ENCODE measurements around the gene ERVH48-1.
"Not testable (repeated sequence)": the region's sequence is repeated elsewhere in the genome, so short reads cannot be mapped to it uniquely, and the experiment has no call there.

ERVH48-1 gene

DNA sequence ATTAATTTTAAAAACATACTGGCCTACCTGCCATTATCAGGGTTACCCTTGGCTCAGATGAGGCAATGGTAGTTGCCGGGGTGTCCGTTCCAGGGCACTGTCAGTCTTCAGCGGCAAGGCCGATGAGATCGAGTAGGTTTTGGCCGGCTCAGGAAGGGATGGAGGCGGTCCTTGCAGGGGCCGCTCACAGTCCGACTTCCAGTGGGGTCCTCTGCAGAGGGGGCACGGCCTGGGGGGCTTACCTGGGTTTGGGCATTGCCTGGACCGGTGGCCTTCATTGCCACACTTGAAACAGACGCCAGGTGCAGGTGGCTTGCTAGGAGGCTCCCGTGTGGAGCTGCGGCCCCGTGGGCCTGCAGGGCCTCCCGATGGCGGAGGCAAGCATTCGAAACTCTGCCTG, 2.5 kb downstream of the ERVH48-1 start:
- Histone ChIP-seq H3K36me3 (ENCODE audit: insufficient read depth, low read length) (no peaks in the 10 kb centered on the region), H3K4me1 (ENCODE audit: insufficient read depth, low read length) (peaks cover 7% of the 10 kb centered on the region), H3K9ac (ENCODE audit: low read length) (no peak overlapping the region), H3K27me3 (ENCODE audit: control insufficient read depth in 1 of 2, insufficient read depth in 2 of 2, low read length in 2 of 2) (no peaks in the 10 kb centered on the region), H3K27ac (ENCODE audit: low read depth, low read length) (no peak overlapping the region), H3K4me3 (ENCODE audit: low read depth in 1 of 2, low read length in 2 of 2) (no peak overlapping the region), H3K9me3 (ENCODE audit: low read length) (no peaks in the 10 kb centered on the region)

DNA sequence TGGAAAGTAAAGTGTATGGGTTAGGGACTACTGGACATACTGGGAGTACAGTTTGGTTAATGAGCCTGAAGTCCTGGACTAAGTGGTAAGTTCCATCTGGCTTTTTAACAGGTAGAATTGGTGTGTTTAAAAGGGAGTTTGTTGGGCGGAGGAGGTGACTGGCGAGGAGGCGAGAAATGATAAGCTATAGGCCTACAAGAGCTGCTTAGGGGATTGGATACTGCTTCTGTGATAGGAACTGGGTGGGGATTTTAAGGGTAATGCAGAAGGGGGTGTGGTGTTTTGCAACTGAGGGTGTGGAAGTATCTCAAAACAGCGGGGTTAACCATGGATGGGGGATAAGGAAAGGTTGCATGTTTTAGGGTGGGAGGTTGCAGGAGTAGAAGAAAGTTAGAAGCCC, 3.5 kb downstream of the ERVH48-1 start:
- Histone ChIP-seq H3K9me3 (ENCODE audit: low read length) (no peaks in the 10 kb centered on the region), H3K4me3 (ENCODE audit: low read depth in 1 of 2, low read length in 2 of 2) (no peak overlapping the region), H3K27ac (ENCODE audit: low read depth, low read length) (no peak overlapping the region), H3K9ac (ENCODE audit: low read length) (no peak overlapping the region), H3K36me3 (ENCODE audit: insufficient read depth, low read length) (no peaks in the 10 kb centered on the region), H3K4me1 (ENCODE audit: insufficient read depth, low read length) (peaks cover 7% of the 10 kb centered on the region), H3K27me3 (ENCODE audit: control insufficient read depth in 1 of 2, insufficient read depth in 2 of 2, low read length in 2 of 2) (no peaks in the 10 kb centered on the region)

DNA sequence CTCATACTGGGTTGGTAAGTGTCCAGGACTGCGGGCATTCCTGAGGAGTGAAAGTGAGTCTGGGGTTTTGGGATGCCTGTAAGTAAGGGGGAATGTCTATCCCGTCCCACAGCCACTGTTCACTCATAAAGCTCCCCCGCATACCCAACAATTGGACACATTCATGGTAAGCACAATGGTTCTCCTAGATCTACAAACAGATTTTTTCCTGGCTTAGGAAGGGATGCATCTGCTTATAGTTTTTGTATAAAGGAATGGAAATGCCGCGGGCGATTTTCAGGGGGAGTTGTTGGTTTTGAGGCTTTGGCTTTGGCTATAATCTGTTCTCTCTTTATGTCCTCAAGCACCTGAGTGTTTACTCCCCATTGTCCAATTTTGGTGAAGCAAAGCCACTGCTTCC, 7.1 kb downstream of the ERVH48-1 start:
- H3K9ac ChIP-seq (ENCODE audit: low read length) = no peak overlapping the region
- H3K27me3 ChIP-seq (ENCODE audit: control insufficient read depth in 1 of 2, insufficient read depth in 2 of 2, low read length in 2 of 2) = no peaks in the 10 kb centered on the region
- peaks cover under 1% of the 10 kb centered on the region for H3K4me1 ChIP-seq (ENCODE audit: insufficient read depth, low read length)
- no peaks in the 10 kb centered on the region for H3K36me3 ChIP-seq (ENCODE audit: insufficient read depth, low read length)
- no peaks in the 10 kb centered on the region for H3K9me3 ChIP-seq (ENCODE audit: low read length)
- no peak overlapping the region for H3K27ac ChIP-seq (ENCODE audit: low read depth, low read length)
- no peak overlapping the region for H3K4me3 ChIP-seq (ENCODE audit: low read depth in 1 of 2, low read length in 2 of 2)

- no peak overlapping the region for H3K27ac ChIP-seq (ENCODE audit: low read depth, low read length)
- no peaks in the 10 kb centered on the region for H3K4me1 ChIP-seq (ENCODE audit: insufficient read depth, low read length)
- H3K9me3 ChIP-seq (ENCODE audit: low read length) = no peaks in the 10 kb centered on the region
- H3K4me3 ChIP-seq (ENCODE audit: low read depth in 1 of 2, low read length in 2 of 2) = no peak overlapping the region
- H3K27me3 ChIP-seq (ENCODE audit: control insufficient read depth in 1 of 2, insufficient read depth in 2 of 2, low read length in 2 of 2) = no peaks in the 10 kb centered on the region
- H3K36me3 ChIP-seq (ENCODE audit: insufficient read depth, low read length) = peaks cover 21% of the 10 kb centered on the region
- H3K9ac ChIP-seq (ENCODE audit: low read length) = no peak overlapping the region
Observed at GRCh38 chr21:42913476-42913875, 12.0 kb downstream of the ERVH48-1 start.

GRCh38 chr21:42911920-42912319, 13.5 kb downstream of the ERVH48-1 start:
- peaks cover 27% of the 10 kb centered on the region for H3K36me3 ChIP-seq (ENCODE audit: insufficient read depth, low read length)

GRCh38 chr21:42908484-42908883, 16.9 kb downstream of the ERVH48-1 start:
- not testable (repeated sequence) for H3K27ac ChIP-seq (ENCODE audit: low read depth, low read length); H3K9me3 ChIP-seq (ENCODE audit: low read length); H3K27me3 ChIP-seq (ENCODE audit: control insufficient read depth in 1 of 2, insufficient read depth in 2 of 2, low read length in 2 of 2); H3K9ac ChIP-seq (ENCODE audit: low read length); H3K4me3 ChIP-seq (ENCODE audit: low read depth in 1 of 2, low read length in 2 of 2); H3K4me1 ChIP-seq (ENCODE audit: insufficient read depth, low read length)
- H3K36me3 ChIP-seq (ENCODE audit: insufficient read depth, low read length) = peaks cover 52% of the 10 kb centered on the region

More at GRCh38 chr21:42911920-42912319, 13.5 kb downstream of the ERVH48-1 start:
- not testable (repeated sequence) for H3K4me1 ChIP-seq (ENCODE audit: insufficient read depth, low read length); H3K27me3 ChIP-seq (ENCODE audit: control insufficient read depth in 1 of 2, insufficient read depth in 2 of 2, low read length in 2 of 2); H3K9ac ChIP-seq (ENCODE audit: low read length); H3K4me3 ChIP-seq (ENCODE audit: low read depth in 1 of 2, low read length in 2 of 2); H3K9me3 ChIP-seq (ENCODE audit: low read length); H3K27ac ChIP-seq (ENCODE audit: low read depth, low read length)

DNA sequence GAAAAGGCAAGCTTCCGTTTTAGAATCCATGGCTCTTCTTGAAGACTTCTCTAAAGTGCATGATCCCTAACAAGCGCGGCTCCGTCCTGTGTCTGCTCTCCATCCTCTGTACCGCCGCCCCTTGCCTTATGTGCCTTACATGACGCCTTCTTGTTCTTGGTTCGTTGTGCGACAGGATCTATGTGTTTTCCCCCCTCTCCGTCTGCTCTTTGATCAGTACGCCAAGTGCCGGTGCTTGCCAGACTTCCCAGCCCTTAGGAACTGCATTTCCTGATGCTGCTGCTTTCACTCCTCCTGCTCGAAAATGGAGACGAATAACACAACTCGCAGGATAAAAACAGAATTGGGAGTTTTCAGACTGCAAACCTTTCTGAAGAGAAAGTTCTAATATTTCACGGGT, 19.2 kb downstream of the ERVH48-1 start:
- H3K36me3 ChIP-seq (ENCODE audit: insufficient read depth, low read length) = peaks cover 61% of the 10 kb centered on the region
- no peaks in the 10 kb centered on the region for H3K4me1 ChIP-seq (ENCODE audit: insufficient read depth, low read length)
- no peak overlapping the region for H3K9ac ChIP-seq (ENCODE audit: low read length)
- no peak overlapping the region for H3K27ac ChIP-seq (ENCODE audit: low read depth, low read length)
- H3K9me3 ChIP-seq (ENCODE audit: low read length) = no peaks in the 10 kb centered on the region
- no peaks in the 10 kb centered on the region for H3K27me3 ChIP-seq (ENCODE audit: control insufficient read depth in 1 of 2, insufficient read depth in 2 of 2, low read length in 2 of 2)
- H3K4me3 ChIP-seq (ENCODE audit: low read depth in 1 of 2, low read length in 2 of 2) = no peak overlapping the region

DNA sequence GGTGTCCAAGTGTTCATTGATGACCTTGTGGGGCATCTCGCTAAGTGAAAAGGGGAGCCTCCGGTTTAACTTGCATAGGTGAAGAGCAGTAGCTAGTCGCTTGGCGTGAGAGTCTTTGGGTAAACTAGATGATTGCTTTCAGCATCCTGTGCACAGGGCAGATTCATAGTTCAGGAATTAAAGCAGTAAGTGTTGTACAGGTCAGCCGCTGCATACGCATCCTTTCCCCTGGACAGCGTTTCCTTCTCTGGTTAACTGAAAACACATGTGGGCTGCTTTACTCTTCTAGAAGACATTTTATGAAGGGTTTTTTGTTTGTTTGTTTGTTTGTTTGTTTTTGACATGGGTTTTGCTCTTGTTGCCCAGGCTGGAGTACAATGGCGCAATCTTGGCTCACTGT, 20.2 kb downstream of the ERVH48-1 start:
- Histone ChIP-seq H3K36me3 (ENCODE audit: insufficient read depth, low read length) (peaks cover 72% of the 10 kb centered on the region), H3K9me3 (ENCODE audit: low read length) (no peaks in the 10 kb centered on the region), H3K27ac (ENCODE audit: low read depth, low read length) (no peak overlapping the region), H3K9ac (ENCODE audit: low read length) (no peak overlapping the region), H3K27me3 (ENCODE audit: control insufficient read depth in 1 of 2, insufficient read depth in 2 of 2, low read length in 2 of 2) (no peaks in the 10 kb centered on the region), H3K4me1 (ENCODE audit: insufficient read depth, low read length) (no peaks in the 10 kb centered on the region), H3K4me3 (ENCODE audit: low read depth in 1 of 2, low read length in 2 of 2) (no peak overlapping the region)

- Histone ChIP-seq H3K4me3 (ENCODE audit: low read depth in 1 of 2, low read length in 2 of 2) (no peak overlapping the region), H3K4me1 (ENCODE audit: insufficient read depth, low read length) (no peaks in the 10 kb centered on the region), H3K27me3 (ENCODE audit: control insufficient read depth in 1 of 2, insufficient read depth in 2 of 2, low read length in 2 of 2) (no peaks in the 10 kb centered on the region), H3K9me3 (ENCODE audit: low read length) (no peaks in the 10 kb centered on the region), H3K27ac (ENCODE audit: low read depth, low read length) (no peak overlapping the region), H3K9ac (ENCODE audit: low read length) (no peak overlapping the region), H3K36me3 (ENCODE audit: insufficient read depth, low read length) (peaks cover 61% of the 10 kb centered on the region)
Observed at GRCh38 chr21:42903817-42904216, 21.6 kb downstream of the ERVH48-1 start.

GRCh38 chr21:42900446-42900845, 25.0 kb downstream of the ERVH48-1 start:
- H3K36me3 ChIP-seq (ENCODE audit: insufficient read depth, low read length) = peaks cover 43% of the 10 kb centered on the region
- H3K27ac ChIP-seq (ENCODE audit: low read depth, low read length) = no peak overlapping the region
- H3K27me3 ChIP-seq (ENCODE audit: control insufficient read depth in 1 of 2, insufficient read depth in 2 of 2, low read length in 2 of 2) = no peaks in the 10 kb centered on the region
- H3K4me1 ChIP-seq (ENCODE audit: insufficient read depth, low read length) = no peaks in the 10 kb centered on the region
- no peak overlapping the region for H3K4me3 ChIP-seq (ENCODE audit: low read depth in 1 of 2, low read length in 2 of 2)
- H3K9ac ChIP-seq (ENCODE audit: low read length) = no peak overlapping the region
- H3K9me3 ChIP-seq (ENCODE audit: low read length) = no peaks in the 10 kb centered on the region

DNA sequence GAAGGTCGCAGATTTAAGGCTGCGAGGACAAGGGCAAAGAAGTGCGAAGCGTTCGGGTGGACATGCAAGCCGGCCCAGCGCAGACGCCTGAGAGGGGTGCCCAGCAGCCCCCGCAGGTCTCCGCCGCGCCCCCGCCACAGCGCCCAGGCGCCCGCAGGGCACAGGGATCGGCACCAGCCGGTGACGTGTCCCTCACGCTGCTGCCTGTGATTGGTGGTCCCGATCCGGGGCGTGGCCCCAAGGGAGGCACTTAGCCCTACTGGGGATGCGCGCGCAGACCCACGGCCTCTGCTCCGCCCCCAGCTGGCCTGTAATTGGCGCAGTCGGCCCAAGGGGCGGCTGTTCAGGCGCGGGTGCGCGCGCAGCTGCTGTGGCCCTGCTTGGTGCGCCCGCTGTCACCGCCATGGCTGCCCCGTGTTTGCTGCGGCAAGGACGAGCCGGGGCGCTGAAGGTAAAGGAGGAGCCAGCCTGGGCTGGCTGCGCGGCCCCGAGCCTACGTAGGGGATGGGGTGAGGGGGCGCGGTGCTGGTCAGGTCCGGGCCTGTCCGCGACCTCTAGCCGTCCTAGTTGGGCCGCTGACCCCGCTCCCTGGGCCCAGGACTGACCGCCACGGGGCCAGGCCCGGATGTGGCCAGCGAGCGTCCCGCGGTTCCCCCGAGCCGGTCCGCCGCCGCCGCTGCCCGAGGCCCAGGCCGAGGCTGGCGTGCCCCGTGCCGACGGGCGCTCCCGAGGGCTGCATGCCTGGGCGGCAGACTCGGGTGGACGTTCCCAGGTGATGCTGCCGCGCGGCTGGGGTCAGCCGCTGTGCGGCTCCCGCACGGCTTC, 32.3 kb downstream of the ERVH48-1 start, which contains the start of gene NDUFV3:
Gene NDUFV3 (plus strand): TSS at position 379 of the 825 bp plus-strand sequence. CDS start 25 bp downstream, at position 404.
- peak within 1 kb of the TSS; percentile 79 to 87 for H3K4me3 ChIP-seq (ENCODE audit: low read depth in 1 of 2, low read length in 2 of 2)
- no peaks in the 10 kb centered on the region for H3K36me3 ChIP-seq (ENCODE audit: insufficient read depth, low read length)
- no peaks in the 10 kb centered on the region for H3K4me1 ChIP-seq (ENCODE audit: insufficient read depth, low read length)
- H3K9ac ChIP-seq (ENCODE audit: low read length) = peak within 1 kb of the TSS; percentile 92
- no peaks in the 10 kb centered on the region for H3K9me3 ChIP-seq (ENCODE audit: low read length)
- peak within 1 kb of the TSS; percentile 95 for H3K27ac ChIP-seq (ENCODE audit: low read depth, low read length)
- H3K27me3 ChIP-seq (ENCODE audit: control insufficient read depth in 1 of 2, insufficient read depth in 2 of 2, low read length in 2 of 2) = no peaks in the 10 kb centered on the region

- Histone ChIP-seq H3K27me3 (ENCODE audit: control insufficient read depth in 1 of 2, insufficient read depth in 2 of 2, low read length in 2 of 2) (no peaks in the 10 kb centered on the region), H3K9ac (ENCODE audit: low read length) (peak overlapping the region; percentile 92), H3K9me3 (ENCODE audit: low read length) (no peaks in the 10 kb centered on the region), H3K4me3 (ENCODE audit: low read depth in 1 of 2, low read length in 2 of 2) (peak overlapping the region; percentile 55 to 87), H3K4me1 (ENCODE audit: insufficient read depth, low read length) (no peaks in the 10 kb centered on the region), H3K36me3 (ENCODE audit: insufficient read depth, low read length) (no peaks in the 10 kb centered on the region), H3K27ac (ENCODE audit: low read depth, low read length) (peak overlapping the region; percentile 95)
Observed at GRCh38 chr21:42892582-42892930, 32.9 kb downstream of the ERVH48-1 start.

Measured in muscle layer of colon (tissue), 2 donors.